AG10803 (cell line): ENCODE measurements around the gene LOC128125822.
"Not testable (repeated sequence)": the region's sequence is repeated elsewhere in the genome, so short reads cannot be mapped to it uniquely, and the experiment has no call there.

Source experiments
- DNase-seq: peaks from one replicate; pipeline ENCODE4 v3.0.0; 2010; ENCODE audit warnings: low read depth
- H3K4me3 ChIP-seq: 2 replicates; pipeline ENCODE4 v1.5.1; 2011; ENCODE audit warnings: mild to moderate bottlenecking, low read length, control low read depth
- TF ChIP-seq, protein P1 (sequence below): conservative IDR thresholded peaks from 2 replicates; pipeline ENCODE4 v1.5.1; 2011; ENCODE audit warnings: mild to moderate bottlenecking, low read length, control low read depth, inconsistent platforms

LOC128125822 gene

DNA sequence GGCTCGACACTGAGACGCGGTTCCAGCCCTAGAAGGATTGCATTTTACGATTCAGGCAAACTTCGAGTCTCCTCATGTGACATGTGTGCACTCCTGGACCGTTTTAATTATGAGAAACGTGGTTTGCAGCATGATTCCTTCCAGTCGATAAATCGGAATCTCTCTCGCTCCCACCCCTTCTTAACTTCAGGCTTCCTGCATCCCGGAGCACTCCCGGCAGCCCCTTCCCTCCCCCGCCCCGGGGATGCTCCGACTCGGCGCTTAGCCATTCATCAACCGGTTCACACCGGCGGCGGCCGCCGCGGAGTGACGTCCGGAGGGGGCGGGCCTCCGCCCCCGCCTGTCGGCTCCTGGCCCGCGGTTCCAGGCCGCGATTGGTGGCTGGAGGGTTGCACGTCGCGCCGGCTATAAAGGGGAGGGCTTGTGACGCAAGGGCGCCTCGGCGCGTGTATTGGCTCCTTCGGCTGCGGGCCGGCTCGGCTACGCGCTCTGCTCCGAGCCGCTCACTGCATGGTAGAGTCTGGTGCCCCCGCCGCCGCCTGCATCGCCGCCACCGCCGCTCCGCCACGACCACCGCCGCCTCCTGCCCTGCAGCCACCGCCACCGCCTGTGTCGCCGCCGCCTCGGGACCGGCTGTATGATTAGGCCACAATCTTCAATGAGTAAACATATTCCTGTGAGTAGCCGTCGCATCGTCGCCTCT, at the start of gene LOC128125822, which contains the start of gene PTP4A1:
Gene LOC128125822 (plus strand): TSS at position 437 of the 703 bp plus-strand sequence.
Gene PTP4A1 (plus strand): TSS at position 437 of the 703 bp plus-strand sequence. CDS start 4,401 bp downstream, outside the sequence.
- TF ChIP-seq, protein P1, sequence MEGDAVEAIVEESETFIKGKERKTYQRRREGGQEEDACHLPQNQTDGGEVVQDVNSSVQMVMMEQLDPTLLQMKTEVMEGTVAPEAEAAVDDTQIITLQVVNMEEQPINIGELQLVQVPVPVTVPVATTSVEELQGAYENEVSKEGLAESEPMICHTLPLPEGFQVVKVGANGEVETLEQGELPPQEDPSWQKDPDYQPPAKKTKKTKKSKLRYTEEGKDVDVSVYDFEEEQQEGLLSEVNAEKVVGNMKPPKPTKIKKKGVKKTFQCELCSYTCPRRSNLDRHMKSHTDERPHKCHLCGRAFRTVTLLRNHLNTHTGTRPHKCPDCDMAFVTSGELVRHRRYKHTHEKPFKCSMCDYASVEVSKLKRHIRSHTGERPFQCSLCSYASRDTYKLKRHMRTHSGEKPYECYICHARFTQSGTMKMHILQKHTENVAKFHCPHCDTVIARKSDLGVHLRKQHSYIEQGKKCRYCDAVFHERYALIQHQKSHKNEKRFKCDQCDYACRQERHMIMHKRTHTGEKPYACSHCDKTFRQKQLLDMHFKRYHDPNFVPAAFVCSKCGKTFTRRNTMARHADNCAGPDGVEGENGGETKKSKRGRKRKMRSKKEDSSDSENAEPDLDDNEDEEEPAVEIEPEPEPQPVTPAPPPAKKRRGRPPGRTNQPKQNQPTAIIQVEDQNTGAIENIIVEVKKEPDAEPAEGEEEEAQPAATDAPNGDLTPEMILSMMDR = no peak
- DNase-seq = peak; percentile 97

DNA sequence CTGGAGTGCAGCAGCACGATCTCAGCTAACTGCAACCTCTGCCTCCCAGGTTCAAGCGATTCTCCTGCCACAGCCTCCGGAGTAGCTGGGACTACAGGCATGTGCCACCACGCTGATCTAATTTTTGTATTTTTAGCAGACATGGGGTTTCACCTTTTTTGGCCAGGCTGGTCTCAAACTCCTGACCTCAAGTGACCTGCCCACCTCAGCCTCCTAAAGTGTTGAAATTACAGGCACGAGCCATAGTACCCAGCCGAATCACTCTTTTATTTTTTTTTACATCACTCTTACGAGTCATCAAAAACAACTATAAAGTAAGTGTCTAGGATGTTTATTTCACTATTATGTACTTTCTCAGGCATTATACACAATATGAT, 49.4 kb upstream of the LOC128125822 start:
- not testable (repeated sequence) for DNase-seq, H3K4me3 ChIP-seq

More for the DNA sequence above, at the start of gene LOC128125822, which contains the start of gene PTP4A1:
- H3K4me3 ChIP-seq = peak within 1 kb of the TSS; percentile 83

DNA sequence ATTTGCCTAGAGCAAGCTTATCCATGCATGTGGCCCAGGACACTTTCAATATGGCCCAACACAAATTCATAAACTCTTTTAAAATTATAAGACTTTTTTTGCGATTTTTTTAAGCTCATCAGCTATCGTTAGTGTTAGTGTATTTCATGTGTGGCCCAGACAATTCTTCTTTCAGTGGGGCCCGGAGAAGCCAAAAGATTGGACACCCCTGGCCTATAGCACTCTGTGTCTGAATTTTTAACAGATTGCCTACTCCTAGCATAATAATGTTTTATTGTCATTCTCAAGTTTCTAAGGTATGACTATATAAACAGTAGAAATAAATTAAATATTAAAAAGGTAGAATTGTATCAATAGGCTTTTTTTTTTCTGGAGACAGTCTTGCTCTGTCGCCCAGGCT, 48.6 kb upstream of the LOC128125822 start:
- H3K4me3 ChIP-seq = no peak overlapping the region
- TF ChIP-seq, protein P1 = no peak
- DNase-seq = no peak

DNA sequence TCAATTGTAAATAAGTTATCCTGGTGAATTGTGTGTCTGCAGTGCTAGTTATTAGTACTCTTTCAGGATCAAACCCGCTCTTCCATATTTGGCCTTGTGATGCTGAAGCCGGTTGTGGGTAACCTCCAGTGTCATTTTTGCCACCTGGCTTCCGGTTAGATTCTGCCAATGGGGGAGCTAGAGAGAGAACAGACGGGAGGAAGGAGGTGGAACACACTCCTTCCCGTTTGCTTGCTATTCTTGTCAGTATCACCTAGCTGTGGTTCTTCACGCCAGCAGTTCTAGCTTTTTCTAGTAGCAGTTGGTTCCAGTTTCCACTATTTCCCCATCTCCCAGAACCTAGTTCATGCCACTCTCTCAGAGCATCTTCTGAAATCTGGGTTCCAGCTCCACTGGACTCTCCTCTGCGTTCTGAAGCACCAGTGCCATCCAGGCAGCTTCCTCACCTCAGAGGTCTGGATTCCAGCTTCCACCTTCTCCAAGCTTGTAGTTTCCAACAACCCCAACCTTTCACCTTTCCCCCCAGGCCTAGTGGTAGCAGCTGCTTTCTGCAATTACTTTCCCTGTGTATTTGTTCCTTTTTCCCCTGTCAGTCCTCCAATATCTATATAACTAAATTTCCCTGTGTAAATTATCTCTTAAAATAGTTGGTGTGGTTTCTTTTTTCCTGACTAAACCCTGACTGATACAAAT, 46.9 kb upstream of the LOC128125822 start:
- DNase-seq = no peak
- H3K4me3 ChIP-seq = no peak overlapping the region
- TF ChIP-seq, protein P1 = no peak

DNA sequence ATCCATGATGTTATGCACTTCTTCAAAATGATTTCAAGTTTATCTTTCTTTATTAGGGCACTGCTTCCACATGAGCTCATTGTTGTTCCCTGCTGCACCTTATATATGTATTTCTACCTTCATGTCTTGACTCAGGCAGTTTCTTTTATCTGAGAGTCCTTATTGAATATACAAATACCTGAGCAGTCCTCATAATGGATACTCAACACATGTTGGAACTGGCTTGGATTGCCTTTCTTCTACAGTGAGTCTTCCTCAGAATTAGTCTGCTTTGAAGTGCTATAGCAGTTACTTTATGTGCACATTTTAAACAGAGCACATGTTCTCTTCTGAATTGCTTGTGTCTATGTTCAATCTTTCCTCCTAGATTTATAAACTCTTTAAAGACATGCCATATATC, 45.3 kb upstream of the LOC128125822 start:
- TF ChIP-seq, protein P1 = no peak
- DNase-seq = no peak
- H3K4me3 ChIP-seq = no peak overlapping the region

DNA sequence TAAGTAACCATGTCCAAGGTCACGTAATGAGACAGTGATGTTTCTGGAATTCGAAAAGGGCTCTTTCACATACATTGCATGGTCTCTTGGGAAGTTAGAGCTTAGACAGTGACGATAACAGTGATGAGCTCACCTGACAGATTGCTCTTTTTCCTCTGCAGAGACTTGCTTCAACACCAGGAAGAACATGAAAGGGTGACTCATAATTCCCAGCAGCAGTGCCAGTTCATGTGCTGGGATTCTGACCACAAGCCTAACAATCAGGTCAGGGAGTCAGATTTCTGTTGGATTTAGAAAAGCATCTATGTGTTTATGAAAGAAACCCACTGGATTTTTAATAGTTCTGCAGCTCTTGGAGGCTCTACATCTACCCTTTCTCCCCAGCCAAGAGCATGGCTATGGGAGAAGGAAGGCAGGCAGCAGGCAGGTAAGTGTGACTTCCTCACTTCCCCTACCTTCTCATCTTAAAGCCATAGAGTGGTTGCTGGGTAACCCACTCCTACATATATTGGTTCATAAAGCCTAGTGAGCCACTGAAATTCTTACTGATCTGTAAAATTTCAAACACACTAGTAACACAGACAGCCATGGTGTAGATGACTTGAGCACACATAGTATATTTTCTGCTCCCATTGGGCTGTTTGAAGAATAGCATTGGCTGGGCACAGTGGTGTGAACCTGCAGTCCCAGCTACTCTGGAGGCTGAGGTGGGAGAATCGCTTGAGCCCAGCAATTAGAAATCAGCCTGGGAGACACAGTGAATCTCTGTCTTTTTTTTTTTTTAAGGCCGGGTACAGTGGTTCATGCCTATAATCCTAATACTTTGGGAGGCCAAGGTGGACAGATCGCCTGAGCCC, 44.4 kb upstream of the LOC128125822 start:
- no peak overlapping the region for H3K4me3 ChIP-seq
- TF ChIP-seq, protein P1 = no peak
- peak; percentile 92 for DNase-seq

DNA sequence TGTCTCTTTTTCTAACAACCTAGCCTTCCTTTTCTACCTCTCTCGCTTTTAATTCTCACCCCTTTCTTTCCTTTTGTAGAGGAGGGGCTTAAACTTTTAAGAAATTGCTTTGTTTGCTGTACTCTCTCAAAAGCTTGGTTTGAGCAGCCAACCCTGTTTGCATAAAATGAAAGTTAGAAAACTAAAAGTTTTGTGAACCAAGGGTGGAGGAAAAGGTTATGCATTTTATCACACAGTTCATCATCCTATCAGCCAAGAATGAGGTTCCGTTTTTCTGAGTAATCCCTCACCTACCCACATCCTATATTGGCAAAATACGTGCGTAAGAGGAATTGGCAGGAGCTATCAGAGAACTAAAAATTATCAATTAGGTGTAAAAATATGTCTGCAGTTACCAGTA, 42.8 kb upstream of the LOC128125822 start:
- H3K4me3 ChIP-seq = no peak overlapping the region
- TF ChIP-seq, protein P1 = no peak
- DNase-seq = no peak
